C4-2B (cell line): Measurements from ENCODE around the gene PLXNA3.

Experiments used
- ZFX ChIP-seq: fragments of 450-650 bp; IDR thresholded peaks from 2 replicates; pipeline ENCODE4 v1.6.1; 2017
- TF ChIP-seq, protein P1 (sequence below): fragments of 450-650 bp; conservative IDR thresholded peaks from 2 replicates; pipeline ENCODE4 v1.5.1; 2017; ENCODE audit warnings: mild to moderate bottlenecking

DNA sequence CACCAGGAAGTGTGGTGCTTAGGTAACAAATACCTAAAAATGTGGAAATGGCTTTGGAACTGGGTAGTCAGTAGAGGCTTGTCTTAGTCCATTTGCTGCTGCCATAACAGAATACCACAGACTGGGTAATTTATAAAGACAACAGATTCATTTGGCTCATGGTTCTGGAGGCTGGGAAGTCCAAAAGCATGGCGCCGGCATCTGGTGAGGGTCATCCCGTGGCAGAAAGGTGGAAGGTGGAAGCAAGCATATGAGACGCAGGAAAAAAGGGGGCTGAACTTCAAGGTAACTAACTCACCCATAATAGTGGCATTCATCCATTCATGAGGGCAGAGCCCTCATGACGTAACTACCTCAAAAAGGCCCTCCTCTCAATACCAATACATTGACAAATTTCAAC, 51.4 kb downstream of the PLXNA3 start:
- TF ChIP-seq, protein P1, sequence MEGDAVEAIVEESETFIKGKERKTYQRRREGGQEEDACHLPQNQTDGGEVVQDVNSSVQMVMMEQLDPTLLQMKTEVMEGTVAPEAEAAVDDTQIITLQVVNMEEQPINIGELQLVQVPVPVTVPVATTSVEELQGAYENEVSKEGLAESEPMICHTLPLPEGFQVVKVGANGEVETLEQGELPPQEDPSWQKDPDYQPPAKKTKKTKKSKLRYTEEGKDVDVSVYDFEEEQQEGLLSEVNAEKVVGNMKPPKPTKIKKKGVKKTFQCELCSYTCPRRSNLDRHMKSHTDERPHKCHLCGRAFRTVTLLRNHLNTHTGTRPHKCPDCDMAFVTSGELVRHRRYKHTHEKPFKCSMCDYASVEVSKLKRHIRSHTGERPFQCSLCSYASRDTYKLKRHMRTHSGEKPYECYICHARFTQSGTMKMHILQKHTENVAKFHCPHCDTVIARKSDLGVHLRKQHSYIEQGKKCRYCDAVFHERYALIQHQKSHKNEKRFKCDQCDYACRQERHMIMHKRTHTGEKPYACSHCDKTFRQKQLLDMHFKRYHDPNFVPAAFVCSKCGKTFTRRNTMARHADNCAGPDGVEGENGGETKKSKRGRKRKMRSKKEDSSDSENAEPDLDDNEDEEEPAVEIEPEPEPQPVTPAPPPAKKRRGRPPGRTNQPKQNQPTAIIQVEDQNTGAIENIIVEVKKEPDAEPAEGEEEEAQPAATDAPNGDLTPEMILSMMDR = no peak
- no peak for TF ChIP-seq ZFX
